HepG2 (cell line): ENCODE data around the gene TBC1D16. TPM values are rescaled to one million over a fixed set of nuclear protein-coding genes. Genes with fewer than 3 reads are reported as not detected.
A peak's percentile ranks its signal among the peaks of the same experiment; 100 is the strongest.

Source experiments
- ATM ChIP-seq: fragments of 450-650 bp; IDR thresholded peaks from 2 replicates; pipeline ENCODE4 v1.7.1; 2017; ENCODE audit warnings: mild to moderate bottlenecking, borderline replicate concordance
- CENPX ChIP-seq: sonication (generic); formaldehyde crosslinking; IDR thresholded peaks from 2 replicates; pipeline ENCODE4 v1.9.0; 2021; ENCODE audit warnings: mild to moderate bottlenecking, missing genetic modification reagents, moderate library complexity
- JUND ChIP-seq: sonication (generic); formaldehyde crosslinking; IDR thresholded peaks from 2 replicates; pipeline ENCODE4 v1.8.0; 2022; ENCODE audit warnings: mild to moderate bottlenecking, missing genetic modification reagents
- KDM6A ChIP-seq: IDR thresholded peaks from 2 replicates; pipeline ENCODE4 v1.6.1; 2016; ENCODE audit warnings: low read depth
- NR2F6 ChIP-seq, 2 experiments: IDR thresholded peaks; 2 replicates each; pipeline ENCODE4 v1.6.1; 2016; ENCODE audit warnings: antibody characterized with exemption in 1 of 2, mild to moderate bottlenecking in 1 of 2
- SIN3B ChIP-seq: fragments of 150-350 bp; IDR thresholded peaks from 2 replicates; pipeline ENCODE4 v1.6.1; 2014; ENCODE audit warnings: low read length
- SMARCE1 ChIP-seq: fragments of 450-650 bp; IDR thresholded peaks from 2 replicates; pipeline ENCODE4 v1.6.1; 2017; ENCODE audit warnings: borderline replicate concordance
- SP140L ChIP-seq: sonication (generic); formaldehyde crosslinking; IDR thresholded peaks from 2 replicates; pipeline ENCODE4 v1.4.0; 2020; ENCODE audit warnings: missing genetic modification reagents, borderline replicate concordance
- ZFY ChIP-seq: sonication (generic); formaldehyde crosslinking; IDR thresholded peaks from 2 replicates; pipeline ENCODE4 v1.4.0; 2020; ENCODE audit warnings: missing genetic modification reagents
- ZNF20 ChIP-seq: sonication (generic); formaldehyde crosslinking; IDR thresholded peaks from 2 replicates; pipeline ENCODE4 v1.4.0; 2020; ENCODE audit warnings: mild to moderate bottlenecking, moderate library complexity, missing genetic modification reagents
- ZNF766 ChIP-seq: sonication (generic); formaldehyde crosslinking; IDR thresholded peaks from 2 replicates; pipeline ENCODE4 v1.5.0; 2020; ENCODE audit warnings: missing genetic modification reagents, borderline replicate concordance
- polyA plus RNA-seq, 8 experiments: library from polyadenylated mRNA; depleted of rRNA in 3 of 8; stranded (reverse) in 7 of 8; unstranded in 1 of 8; fragments of >200 nt; fragmentation: Illumina TruSeq in 4 of 8; extraction: Trizol in 4 of 8; gene quantifications; 2 replicates each; pipeline versions ENCODE4 v1.2.1 to v1.2.3, GENCODE V29; 2011 to 2016; ENCODE audit warnings: low read depth in 4 of 8, missing spikeins in 1 of 8, mixed read lengths in 1 of 8; ENCODE audit not compliant: insufficient read depth in 1 of 8
- total RNA-seq, 5 experiments: library from RNA; depleted of rRNA; stranded (reverse); fragments of >200 nt; fragmentation: Illumina TruSeq; extraction: Trizol; gene quantifications; 2 replicates each; pipeline ENCODE4 v1.2.3, GENCODE V29; 2016; ENCODE audit warnings: low read depth in 1 of 5
- TF ChIP-seq, protein P1 (sequence below): sonication (generic); formaldehyde crosslinking; IDR thresholded peaks from 2 replicates; pipeline ENCODE4 v1.5.1; 2020; ENCODE audit warnings: mild to moderate bottlenecking, missing genetic modification reagents, borderline replicate concordance
- TF ChIP-seq, protein P2 (sequence below): sonication (generic); formaldehyde crosslinking; IDR thresholded peaks from 2 replicates; pipeline ENCODE4 v1.9.0; 2021; ENCODE audit warnings: mild to moderate bottlenecking, missing genetic modification reagents
- TF ChIP-seq, protein P3 (sequence below): sonication (generic); formaldehyde crosslinking; IDR thresholded peaks from 2 replicates; pipeline ENCODE4 v1.4.0; 2020; ENCODE audit warnings: missing genetic modification reagents
- TF ChIP-seq, protein P4 (sequence below): sonication (generic); IDR thresholded peaks from 2 replicates; pipeline ENCODE4 v1.6.1; 2016; ENCODE audit warnings: low read depth, borderline replicate concordance

TBC1D16 gene
- total and polyA plus RNA-seq, 2 of the 13 experiments (the other 11 are each of a cell fraction or from before 2014, with no cell fraction given): 14.9 to 24.9 TPM

DNA sequence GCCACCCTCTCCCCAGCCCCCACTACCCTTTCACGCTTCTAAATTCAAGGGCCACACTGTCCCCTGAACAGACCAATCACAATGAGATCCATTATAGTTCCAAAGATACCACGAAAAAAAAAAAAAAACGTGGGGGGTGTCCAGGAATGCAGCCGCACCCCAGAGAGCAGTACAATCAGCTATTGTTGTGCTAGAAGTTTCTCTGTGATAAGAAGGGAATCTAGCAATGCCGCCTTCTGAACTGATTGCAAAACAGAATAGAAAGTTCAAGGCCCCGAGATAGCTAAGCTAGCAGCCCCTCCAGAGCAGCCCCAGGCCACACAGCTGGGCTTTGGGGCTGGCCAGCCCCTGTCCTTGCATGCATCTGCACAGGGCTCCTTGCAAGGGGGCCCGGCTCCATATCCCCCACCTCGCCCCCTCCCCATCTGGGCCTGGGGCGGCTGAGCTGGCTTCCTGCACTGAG lies 109.5 kb downstream of the TBC1D16 start (continued):
- TF ChIP-seq, protein P1, sequence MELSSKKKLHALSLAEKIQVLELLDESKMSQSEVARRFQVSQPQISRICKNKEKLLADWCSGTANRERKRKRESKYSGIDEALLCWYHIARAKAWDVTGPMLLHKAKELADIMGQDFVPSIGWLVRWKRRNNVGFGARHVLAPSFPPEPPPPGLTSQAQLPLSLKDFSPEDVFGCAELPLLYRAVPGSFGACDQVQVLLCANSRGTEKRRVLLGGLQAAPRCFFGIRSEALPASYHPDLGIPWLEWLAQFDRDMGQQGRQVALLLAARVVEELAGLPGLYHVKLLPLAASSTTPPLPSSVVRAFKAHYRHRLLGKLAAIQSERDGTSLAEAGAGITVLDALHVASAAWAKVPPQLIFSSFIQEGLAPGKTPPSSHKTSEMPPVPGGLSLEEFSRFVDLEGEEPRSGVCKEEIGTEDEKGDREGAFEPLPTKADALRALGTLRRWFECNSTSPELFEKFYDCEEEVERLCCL (CRISPR knock-in tag): no peak
- TF ChIP-seq ZNF766 (CRISPR knock-in tag) (no peak), ATM (no peak), SMARCE1 (no peak), JUND (CRISPR knock-in tag) (no peak), NR2F6 (IDR thresholded peaks at IDR 0.05) (peak; percentile 88), NR2F6 (CRISPR knock-in tag; IDR thresholded peaks at IDR 0.05) (peak; percentile 88), SP140L (CRISPR knock-in tag) (no peak), ZFY (no peak), KDM6A (CRISPR knock-in tag) (0 out of 2 replicates have a peak, but pooled peaks have one; percentile 13), CENPX (CRISPR knock-in tag) (no peak), SIN3B (no peak), ZNF20 (CRISPR knock-in tag) (no peak)
- TF ChIP-seq, protein P2, sequence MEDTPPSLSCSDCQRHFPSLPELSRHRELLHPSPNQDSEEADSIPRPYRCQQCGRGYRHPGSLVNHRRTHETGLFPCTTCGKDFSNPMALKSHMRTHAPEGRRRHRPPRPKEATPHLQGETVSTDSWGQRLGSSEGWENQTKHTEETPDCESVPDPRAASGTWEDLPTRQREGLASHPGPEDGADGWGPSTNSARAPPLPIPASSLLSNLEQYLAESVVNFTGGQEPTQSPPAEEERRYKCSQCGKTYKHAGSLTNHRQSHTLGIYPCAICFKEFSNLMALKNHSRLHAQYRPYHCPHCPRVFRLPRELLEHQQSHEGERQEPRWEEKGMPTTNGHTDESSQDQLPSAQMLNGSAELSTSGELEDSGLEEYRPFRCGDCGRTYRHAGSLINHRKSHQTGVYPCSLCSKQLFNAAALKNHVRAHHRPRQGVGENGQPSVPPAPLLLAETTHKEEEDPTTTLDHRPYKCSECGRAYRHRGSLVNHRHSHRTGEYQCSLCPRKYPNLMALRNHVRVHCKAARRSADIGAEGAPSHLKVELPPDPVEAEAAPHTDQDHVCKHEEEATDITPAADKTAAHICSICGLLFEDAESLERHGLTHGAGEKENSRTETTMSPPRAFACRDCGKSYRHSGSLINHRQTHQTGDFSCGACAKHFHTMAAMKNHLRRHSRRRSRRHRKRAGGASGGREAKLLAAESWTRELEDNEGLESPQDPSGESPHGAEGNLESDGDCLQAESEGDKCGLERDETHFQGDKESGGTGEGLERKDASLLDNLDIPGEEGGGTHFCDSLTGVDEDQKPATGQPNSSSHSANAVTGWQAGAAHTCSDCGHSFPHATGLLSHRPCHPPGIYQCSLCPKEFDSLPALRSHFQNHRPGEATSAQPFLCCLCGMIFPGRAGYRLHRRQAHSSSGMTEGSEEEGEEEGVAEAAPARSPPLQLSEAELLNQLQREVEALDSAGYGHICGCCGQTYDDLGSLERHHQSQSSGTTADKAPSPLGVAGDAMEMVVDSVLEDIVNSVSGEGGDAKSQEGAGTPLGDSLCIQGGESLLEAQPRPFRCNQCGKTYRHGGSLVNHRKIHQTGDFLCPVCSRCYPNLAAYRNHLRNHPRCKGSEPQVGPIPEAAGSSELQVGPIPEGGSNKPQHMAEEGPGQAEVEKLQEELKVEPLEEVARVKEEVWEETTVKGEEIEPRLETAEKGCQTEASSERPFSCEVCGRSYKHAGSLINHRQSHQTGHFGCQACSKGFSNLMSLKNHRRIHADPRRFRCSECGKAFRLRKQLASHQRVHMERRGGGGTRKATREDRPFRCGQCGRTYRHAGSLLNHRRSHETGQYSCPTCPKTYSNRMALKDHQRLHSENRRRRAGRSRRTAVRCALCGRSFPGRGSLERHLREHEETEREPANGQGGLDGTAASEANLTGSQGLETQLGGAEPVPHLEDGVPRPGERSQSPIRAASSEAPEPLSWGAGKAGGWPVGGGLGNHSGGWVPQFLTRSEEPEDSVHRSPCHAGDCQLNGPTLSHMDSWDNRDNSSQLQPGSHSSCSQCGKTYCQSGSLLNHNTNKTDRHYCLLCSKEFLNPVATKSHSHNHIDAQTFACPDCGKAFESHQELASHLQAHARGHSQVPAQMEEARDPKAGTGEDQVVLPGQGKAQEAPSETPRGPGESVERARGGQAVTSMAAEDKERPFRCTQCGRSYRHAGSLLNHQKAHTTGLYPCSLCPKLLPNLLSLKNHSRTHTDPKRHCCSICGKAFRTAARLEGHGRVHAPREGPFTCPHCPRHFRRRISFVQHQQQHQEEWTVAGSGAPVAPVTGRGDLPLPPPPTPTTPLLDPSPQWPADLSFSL: no peak
- TF ChIP-seq, protein P3, sequence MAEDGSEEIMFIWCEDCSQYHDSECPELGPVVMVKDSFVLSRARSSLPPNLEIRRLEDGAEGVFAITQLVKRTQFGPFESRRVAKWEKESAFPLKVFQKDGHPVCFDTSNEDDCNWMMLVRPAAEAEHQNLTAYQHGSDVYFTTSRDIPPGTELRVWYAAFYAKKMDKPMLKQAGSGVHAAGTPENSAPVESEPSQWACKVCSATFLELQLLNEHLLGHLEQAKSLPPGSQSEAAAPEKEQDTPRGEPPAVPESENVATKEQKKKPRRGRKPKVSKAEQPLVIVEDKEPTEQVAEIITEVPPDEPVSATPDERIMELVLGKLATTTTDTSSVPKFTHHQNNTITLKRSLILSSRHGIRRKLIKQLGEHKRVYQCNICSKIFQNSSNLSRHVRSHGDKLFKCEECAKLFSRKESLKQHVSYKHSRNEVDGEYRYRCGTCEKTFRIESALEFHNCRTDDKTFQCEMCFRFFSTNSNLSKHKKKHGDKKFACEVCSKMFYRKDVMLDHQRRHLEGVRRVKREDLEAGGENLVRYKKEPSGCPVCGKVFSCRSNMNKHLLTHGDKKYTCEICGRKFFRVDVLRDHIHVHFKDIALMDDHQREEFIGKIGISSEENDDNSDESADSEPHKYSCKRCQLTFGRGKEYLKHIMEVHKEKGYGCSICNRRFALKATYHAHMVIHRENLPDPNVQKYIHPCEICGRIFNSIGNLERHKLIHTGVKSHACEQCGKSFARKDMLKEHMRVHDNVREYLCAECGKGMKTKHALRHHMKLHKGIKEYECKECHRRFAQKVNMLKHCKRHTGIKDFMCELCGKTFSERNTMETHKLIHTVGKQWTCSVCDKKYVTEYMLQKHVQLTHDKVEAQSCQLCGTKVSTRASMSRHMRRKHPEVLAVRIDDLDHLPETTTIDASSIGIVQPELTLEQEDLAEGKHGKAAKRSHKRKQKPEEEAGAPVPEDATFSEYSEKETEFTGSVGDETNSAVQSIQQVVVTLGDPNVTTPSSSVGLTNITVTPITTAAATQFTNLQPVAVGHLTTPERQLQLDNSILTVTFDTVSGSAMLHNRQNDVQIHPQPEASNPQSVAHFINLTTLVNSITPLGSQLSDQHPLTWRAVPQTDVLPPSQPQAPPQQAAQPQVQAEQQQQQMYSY (CRISPR knock-in tag): no peak
- TF ChIP-seq, protein P4, sequence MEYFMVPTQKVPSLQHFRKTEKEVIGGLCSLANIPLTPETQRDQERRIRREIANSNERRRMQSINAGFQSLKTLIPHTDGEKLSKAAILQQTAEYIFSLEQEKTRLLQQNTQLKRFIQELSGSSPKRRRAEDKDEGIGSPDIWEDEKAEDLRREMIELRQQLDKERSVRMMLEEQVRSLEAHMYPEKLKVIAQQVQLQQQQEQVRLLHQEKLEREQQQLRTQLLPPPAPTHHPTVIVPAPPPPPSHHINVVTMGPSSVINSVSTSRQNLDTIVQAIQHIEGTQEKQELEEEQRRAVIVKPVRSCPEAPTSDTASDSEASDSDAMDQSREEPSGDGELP: peak; percentile 90
